Measurements from ENCODE around the gene CHCHD4. TPM values are rescaled to one million over a fixed set of nuclear protein-coding genes. Genes with fewer than 3 reads are reported as not detected.
"Not testable (repeated sequence)": the region's sequence is repeated elsewhere in the genome, so short reads cannot be mapped to it uniquely, and the experiment has no call there.

Gene CHCHD4
- total RNA-seq, 2 experiments from 2014 or later = 17.3 to 18.1 TPM

DNA sequence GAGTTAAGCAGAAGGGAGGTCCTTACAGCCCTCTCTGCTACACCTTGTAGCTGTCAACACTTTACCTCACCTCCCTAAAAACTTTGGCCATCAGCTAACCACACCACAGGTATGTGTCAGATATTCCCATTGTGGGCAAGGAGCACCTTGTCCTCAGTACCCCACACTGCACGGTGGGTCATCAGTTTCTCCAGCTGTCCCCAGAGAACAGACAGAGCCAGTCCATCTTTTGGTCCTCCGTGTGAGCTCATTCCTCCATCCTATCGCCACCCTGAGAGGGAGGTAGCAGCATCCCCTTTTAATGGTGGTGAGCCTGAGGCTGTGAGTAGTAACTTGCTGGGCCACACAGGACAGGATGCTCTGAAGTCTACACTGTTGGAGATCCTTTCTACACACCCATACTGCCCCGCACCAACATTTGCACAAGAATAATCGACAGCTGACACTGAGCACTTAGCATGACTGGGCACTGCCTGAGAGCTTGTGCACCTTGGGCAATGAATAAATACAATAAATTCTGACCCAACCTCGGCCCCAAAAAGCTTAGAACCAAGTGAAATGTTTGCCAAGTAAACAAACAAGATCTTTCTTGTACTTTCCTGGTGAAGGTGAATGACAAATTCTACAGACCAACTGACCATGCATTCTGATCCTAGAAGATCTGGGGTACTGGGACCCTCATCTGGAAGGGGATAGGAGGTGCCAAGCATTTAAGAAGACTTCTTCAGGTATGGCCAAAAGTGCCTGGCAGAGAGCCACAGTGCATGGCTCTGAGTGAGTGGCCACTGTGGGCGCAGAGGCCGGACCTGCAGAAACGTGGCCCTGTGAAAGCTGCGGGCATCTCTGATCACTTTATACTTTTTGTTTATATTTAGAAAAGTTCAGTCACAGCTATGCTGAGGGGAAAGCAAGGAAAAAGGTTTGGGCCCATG is 6.9 kb downstream of the CHCHD4 start:
- CTCF ChIA-PET = no interaction called here
- Mint-ChIP-seq H3K27me3 (ENCODE audit: low read depth) (no peaks in the 10 kb centered on the region), H3K9me3 (ENCODE audit: insufficient read depth) (no peaks in the 10 kb centered on the region), H3K4me3 (no peak overlapping the region), H3K36me3 (ENCODE audit: low read depth) (peaks cover 40% of the 10 kb centered on the region), H3K4me1 (ENCODE audit: low read depth) (peaks cover 19% of the 10 kb centered on the region), H3K27ac (no peak overlapping the region)
- DNase-seq (no peak), ATAC-seq (no peak)
- POLR2A ChIA-PET = no interaction called here

- DNase-seq (no peak), ATAC-seq (no peak)
- Mint-ChIP-seq H3K27ac (no peak overlapping the region), H3K27me3 (ENCODE audit: low read depth) (no peaks in the 10 kb centered on the region), H3K36me3 (ENCODE audit: low read depth) (peaks cover 36% of the 10 kb centered on the region), H3K4me3 (no peak overlapping the region), H3K9me3 (ENCODE audit: insufficient read depth) (no peaks in the 10 kb centered on the region), H3K4me1 (ENCODE audit: low read depth) (no peaks in the 10 kb centered on the region)
- POLR2A ChIA-PET = no interaction called here
- CTCF ChIA-PET = interaction anchor here (1.5 to 4.1 kb wide), 5 partner anchors 9 to 218 kb away, joined by 5 to 47 read pairs (median 7); no protein-coding TSS in a partner anchor
These were observed 10.6 kb downstream of the CHCHD4 start for GRCh38 chr3:14113965-14114635.

DNA sequence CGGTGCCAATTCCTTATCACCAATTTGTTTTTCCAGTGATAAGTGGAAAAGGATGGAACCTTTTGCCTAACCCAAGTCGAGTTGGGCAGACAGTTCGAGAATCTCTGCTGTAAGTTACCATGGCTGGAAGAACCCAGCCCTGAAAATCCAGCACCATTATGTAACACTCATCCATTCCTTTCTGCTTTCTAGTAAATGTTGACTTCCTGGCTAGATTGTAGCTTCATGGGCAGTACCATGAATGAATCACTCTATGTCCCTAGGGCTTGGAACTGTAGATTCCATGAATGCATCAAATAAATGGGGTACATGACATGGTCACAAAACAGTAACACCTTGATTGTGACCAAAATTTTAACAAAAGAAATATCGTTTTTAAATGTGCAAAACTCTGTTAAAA is 14.0 kb downstream of the CHCHD4 start:
- ChIA-PET CTCF (interaction anchor here (2.2 kb wide), 1 partner anchor 214 kb away, joined by 9 read pairs; no protein-coding TSS in a partner anchor), POLR2A (no interaction called here)
- Mint-ChIP-seq H3K27ac (no peak overlapping the region), H3K4me1 (ENCODE audit: low read depth) (no peaks in the 10 kb centered on the region), H3K27me3 (ENCODE audit: low read depth) (peaks cover 3% of the 10 kb centered on the region), H3K4me3 (no peak overlapping the region), H3K36me3 (ENCODE audit: low read depth) (peaks cover 36% of the 10 kb centered on the region), H3K9me3 (ENCODE audit: insufficient read depth) (no peaks in the 10 kb centered on the region)
- DNase-seq = no peak
- no peak for ATAC-seq

DNA sequence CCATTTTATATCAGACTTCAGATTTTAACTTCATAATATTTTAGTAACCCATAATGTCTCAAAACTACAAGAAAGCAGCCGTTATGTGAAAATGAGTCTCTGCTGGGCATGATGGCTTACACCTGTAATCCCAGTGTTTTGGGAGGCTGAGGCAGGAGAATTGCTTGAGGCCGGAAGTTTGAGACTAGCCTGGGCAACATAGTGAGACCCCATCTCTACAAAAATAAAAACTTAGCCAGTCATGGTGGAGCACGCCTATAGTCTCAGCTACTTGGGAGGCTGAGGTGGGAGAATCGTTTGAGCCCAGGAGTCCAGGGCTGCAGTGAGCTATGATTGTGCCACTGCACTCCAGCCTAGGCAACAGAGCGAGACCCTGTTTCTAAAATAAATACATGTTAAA is 14.8 kb downstream of the CHCHD4 start:
- peaks cover 32% of the 10 kb centered on the region for H3K36me3 Mint-ChIP-seq (ENCODE audit: low read depth)
- ATAC-seq; POLR2A ChIA-PET; H3K4me3 Mint-ChIP-seq; CTCF ChIA-PET; H3K9me3 Mint-ChIP-seq (ENCODE audit: insufficient read depth); H3K27me3 Mint-ChIP-seq (ENCODE audit: low read depth); H3K27ac Mint-ChIP-seq; DNase-seq; H3K4me1 Mint-ChIP-seq (ENCODE audit: low read depth): not testable (repeated sequence)

DNA sequence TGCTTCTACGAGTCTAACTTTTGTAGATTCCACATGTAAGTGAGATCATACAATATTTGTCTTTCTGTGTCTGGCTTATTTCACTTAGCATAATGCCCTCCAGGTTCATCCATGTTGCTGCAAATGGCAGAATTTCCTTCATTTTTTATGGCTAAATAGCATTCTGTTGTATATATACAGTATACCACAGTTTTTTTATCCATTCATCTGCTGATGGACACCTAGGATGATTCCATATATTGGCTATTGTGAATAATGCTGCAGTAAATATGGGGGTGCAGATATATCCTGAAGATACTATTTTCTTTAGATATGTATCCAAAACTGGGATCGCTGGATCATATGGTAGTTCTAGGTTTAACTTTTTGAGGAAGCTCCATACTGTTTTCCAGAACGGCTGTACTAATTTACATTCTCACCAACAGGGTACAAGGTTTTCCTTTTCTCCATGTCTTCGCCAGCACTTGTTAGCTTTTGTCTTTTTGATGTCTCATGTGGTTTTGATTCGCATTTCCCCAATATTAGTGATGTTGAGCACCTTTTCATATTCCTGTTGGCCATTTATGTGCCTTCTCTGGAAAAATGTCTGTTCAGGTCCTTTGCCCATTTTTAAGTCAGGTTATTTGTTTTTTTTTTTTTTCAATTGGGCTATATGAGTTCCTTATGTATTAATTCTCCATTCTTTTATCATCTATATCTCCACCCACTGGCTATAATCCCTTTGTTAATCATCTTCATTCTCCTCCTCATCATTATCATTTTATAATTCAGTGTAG is 26.9 kb downstream of the CHCHD4 start:
- no peak for ATAC-seq
- CTCF ChIA-PET = interaction anchor here (1.2 kb wide), 1 partner anchor 17 kb away, joined by 5 read pairs; no protein-coding TSS in a partner anchor
- Mint-ChIP-seq H3K36me3 (ENCODE audit: low read depth) (no peaks in the 10 kb centered on the region), H3K27ac (no peak overlapping the region), H3K4me3 (no peak overlapping the region), H3K27me3 (ENCODE audit: low read depth) (peaks cover 28% of the 10 kb centered on the region), H3K4me1 (ENCODE audit: low read depth) (no peaks in the 10 kb centered on the region), H3K9me3 (ENCODE audit: insufficient read depth) (no peaks in the 10 kb centered on the region)
- no peak for DNase-seq
- POLR2A ChIA-PET = no interaction called here

GRCh38 chr3:14096742-14097141 is 27.9 kb downstream of the CHCHD4 start:
- Mint-ChIP-seq H3K27me3 (ENCODE audit: low read depth) (peaks cover 21% of the 10 kb centered on the region), H3K4me1 (ENCODE audit: low read depth) (no peaks in the 10 kb centered on the region), H3K9me3 (ENCODE audit: insufficient read depth) (no peaks in the 10 kb centered on the region), H3K27ac (no peak overlapping the region), H3K4me3 (no peak overlapping the region), H3K36me3 (ENCODE audit: low read depth) (no peaks in the 10 kb centered on the region)
- ChIA-PET POLR2A (interaction anchor here (0.6 kb wide), 1 partner anchor 344 kb away, joined by 4 read pairs; no protein-coding TSS in a partner anchor), CTCF (interaction anchor here (1.2 kb wide), 1 partner anchor 18 kb away, joined by 5 read pairs; no protein-coding TSS in a partner anchor)
- no peak for ATAC-seq
- DNase-seq = no peak

DNA sequence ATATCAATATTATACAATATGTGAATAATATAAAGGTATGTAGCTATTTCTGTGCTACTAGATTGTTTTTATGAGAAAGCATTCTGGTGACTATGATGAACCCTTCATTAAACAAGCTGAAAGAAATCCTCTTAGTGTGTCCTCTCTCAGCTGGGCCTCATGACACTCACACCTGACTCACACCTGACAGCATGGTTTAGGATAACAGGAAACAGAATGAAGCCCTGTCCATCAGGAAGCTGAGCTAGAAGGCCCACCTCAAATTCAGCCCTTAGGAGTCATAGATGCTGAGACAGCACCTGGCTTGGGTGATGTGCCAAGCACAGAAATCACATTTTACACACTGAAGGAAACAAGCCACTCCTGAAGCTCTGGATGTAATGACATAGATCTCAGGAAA is 30.8 kb downstream of the CHCHD4 start:
- Mint-ChIP-seq H3K27ac (no peak overlapping the region), H3K4me3 (no peak overlapping the region), H3K27me3 (ENCODE audit: low read depth) (peaks cover 26% of the 10 kb centered on the region), H3K4me1 (ENCODE audit: low read depth) (no peaks in the 10 kb centered on the region), H3K9me3 (ENCODE audit: insufficient read depth) (peaks cover under 1% of the 10 kb centered on the region), H3K36me3 (ENCODE audit: low read depth) (no peaks in the 10 kb centered on the region)
- ChIA-PET POLR2A (no interaction called here), CTCF (no interaction called here)
- ATAC-seq (no peak), DNase-seq (no peak)

DNA sequence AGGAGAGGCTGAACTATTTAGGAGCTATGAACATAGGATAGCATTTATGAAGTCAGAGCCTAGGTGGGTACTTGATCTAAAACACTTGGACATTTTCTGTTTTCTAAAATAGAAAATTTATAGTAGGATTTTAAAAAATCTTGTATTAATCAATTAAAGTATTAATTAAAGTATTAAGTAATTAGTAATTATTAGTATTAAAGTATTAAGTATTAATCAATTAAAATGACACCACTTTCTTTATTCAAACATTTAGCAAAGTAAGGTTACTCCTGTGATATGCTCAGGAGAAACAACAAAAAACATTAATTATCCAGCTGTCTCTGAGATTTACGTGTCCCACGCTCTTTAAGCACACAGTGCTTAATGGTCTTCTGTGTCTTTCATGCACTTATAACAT is 32.2 kb downstream of the CHCHD4 start:
- Mint-ChIP-seq H3K4me1 (ENCODE audit: low read depth) (no peaks in the 10 kb centered on the region), H3K4me3 (no peak overlapping the region), H3K9me3 (ENCODE audit: insufficient read depth) (peaks cover 11% of the 10 kb centered on the region), H3K36me3 (ENCODE audit: low read depth) (no peaks in the 10 kb centered on the region), H3K27ac (no peak overlapping the region), H3K27me3 (ENCODE audit: low read depth) (peaks cover 23% of the 10 kb centered on the region)
- ATAC-seq (no peak), DNase-seq (no peak)
- ChIA-PET CTCF (no interaction called here), POLR2A (no interaction called here)

- POLR2A ChIA-PET; DNase-seq; H3K4me1 Mint-ChIP-seq (ENCODE audit: low read depth); H3K27ac Mint-ChIP-seq; H3K4me3 Mint-ChIP-seq; H3K36me3 Mint-ChIP-seq (ENCODE audit: low read depth); ATAC-seq; CTCF ChIA-PET: not testable (repeated sequence)
- peaks cover 21% of the 10 kb centered on the region for H3K27me3 Mint-ChIP-seq (ENCODE audit: low read depth)
- H3K9me3 Mint-ChIP-seq (ENCODE audit: insufficient read depth) = peaks cover 11% of the 10 kb centered on the region
These were observed 32.7 kb downstream of the CHCHD4 start for GRCh38 chr3:14091959-14092358.

GRCh38 chr3:14087461-14087860 is 37.2 kb downstream of the CHCHD4 start:
- H3K4me1 Mint-ChIP-seq (ENCODE audit: low read depth); H3K36me3 Mint-ChIP-seq (ENCODE audit: low read depth); H3K4me3 Mint-ChIP-seq; POLR2A ChIA-PET; ATAC-seq; CTCF ChIA-PET; H3K27ac Mint-ChIP-seq; DNase-seq: not testable (repeated sequence)
- H3K9me3 Mint-ChIP-seq (ENCODE audit: insufficient read depth) = peaks cover 11% of the 10 kb centered on the region
- peaks cover 15% of the 10 kb centered on the region for H3K27me3 Mint-ChIP-seq (ENCODE audit: low read depth)

- ATAC-seq (no peak), DNase-seq (no peak)
- H3K4me1 Mint-ChIP-seq (ENCODE audit: low read depth) = peaks cover 6% of the 10 kb centered on the region
- CTCF ChIA-PET = interaction anchor here (0.7 to 0.9 kb wide), 2 partner anchors 37 to 121 kb away, joined by 3 read pairs; no protein-coding TSS in a partner anchor
- no peak overlapping the region for H3K4me3 Mint-ChIP-seq
- peaks cover 4% of the 10 kb centered on the region for H3K27me3 Mint-ChIP-seq (ENCODE audit: low read depth)
- H3K27ac Mint-ChIP-seq = no peak overlapping the region
- POLR2A ChIA-PET = no interaction called here
- H3K36me3 Mint-ChIP-seq (ENCODE audit: low read depth) = no peaks in the 10 kb centered on the region
- H3K9me3 Mint-ChIP-seq (ENCODE audit: insufficient read depth) = peaks cover 12% of the 10 kb centered on the region
These were observed 42.5 kb downstream of the CHCHD4 start for GRCh38 chr3:14082108-14082657.

Data from activated CD8-positive, alpha-beta T cell treated with anti-CD3 and anti-CD28 coated beads, Interleukin-2, amount 10 ng/mL, durations not matched to agents 7 days and 5 days (primary cell).